Stimulated activated CD8-positive, alpha-beta memory T cell treated with anti-CD3 and anti-CD28 coated beads, Interleukin-4, amount 100 ng/mL, for 1 hour (primary cell): ENCODE measurements around the gene STX12.

Experiments used
- DNase-seq, 2 donors: peaks; one replicate each; pipeline ENCODE4 v3.0.0-alpha.2; 2020; ENCODE audit warnings: low read depth in 2 of 2, low spot score in 1 of 2

The STX12 gene

GRCh38 chr1:27772932-27773825, at the start of gene STX12:
STX12 (plus strand) TSS chr1:27773219; CDS start chr1:27773308, 89 bp downstream.
- DNase-seq: peak; percentile 93 to 96

DNA sequence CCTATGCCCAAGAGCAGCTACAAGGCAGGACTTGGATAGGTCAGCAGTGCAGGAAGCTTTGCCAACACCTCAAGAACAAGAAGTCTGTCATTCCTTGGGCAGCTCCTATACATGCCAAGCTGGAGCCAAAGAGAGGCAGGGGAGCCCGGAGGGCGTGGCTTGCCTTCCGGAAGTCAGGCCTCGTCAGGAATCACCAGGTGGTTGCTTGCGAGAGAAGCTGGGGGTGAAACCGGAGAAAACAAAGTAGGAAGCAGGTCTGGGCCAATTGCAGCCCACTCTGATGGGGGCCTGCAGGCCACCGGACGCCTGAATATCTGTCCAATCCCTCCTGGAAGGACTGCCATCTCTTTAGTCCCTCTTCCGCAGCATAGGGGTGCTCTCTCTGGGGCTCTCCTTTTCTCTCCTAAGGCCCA, 48.1 kb upstream of the STX12 start:
- DNase-seq: no peak

- DNase-seq: peak; percentile 98 to 99
Measured at GRCh38 chr1:27725374-27726172, 47.4 kb upstream of the STX12 start, which contains the start of gene FAM76A. FAM76A (plus strand) TSS chr1:27725961; CDS start chr1:27726081, 120 bp downstream.

GRCh38 chr1:27726173-27727044, 46.6 kb upstream of the STX12 start:
- no peak for DNase-seq

GRCh38 chr1:27727126-27727525, 45.9 kb upstream of the STX12 start:
- DNase-seq: no peak

GRCh38 chr1:27736252-27736651, 36.8 kb upstream of the STX12 start:
- DNase-seq: no peak

- no peak for DNase-seq
Measured at GRCh38 chr1:27741121-27741520, 31.9 kb upstream of the STX12 start.

DNA sequence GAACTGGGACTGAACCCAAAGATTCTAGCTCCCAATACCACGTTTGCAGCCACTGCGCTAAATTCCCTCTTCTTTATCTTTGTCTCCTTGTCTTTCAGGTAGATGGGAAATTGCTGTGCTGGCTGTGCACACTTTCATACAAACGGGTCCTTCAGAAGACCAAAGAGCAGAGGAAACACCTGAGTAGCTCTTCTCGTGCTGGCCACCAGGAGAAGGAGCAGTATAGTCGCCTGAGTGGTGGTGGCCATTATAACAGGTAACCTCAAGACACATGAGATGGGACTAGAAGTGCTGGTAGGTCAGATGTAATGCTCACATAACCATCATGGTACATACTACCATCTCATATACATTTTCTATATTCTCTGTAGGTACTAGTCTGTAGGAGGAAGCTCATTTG, 28.5 kb upstream of the STX12 start:
- no peak for DNase-seq

DNA sequence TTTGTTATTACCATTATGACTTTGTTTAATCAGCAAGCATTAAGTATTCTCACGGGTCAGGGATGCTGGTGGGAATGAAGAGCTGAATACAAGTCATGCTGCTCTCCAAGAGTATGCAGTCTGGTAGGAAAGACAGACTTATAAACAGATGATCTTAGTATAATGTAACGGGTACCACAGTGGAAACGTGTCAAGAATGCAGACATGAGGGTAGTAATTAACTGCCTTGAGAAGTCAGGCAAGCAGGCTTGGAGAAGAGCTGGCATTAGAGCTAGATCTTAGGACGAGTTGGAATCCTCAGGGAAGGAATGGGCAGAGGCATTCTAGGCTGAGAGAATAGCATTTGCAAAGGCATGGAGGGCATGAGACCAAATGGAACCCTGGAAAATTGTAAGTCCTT, 27.6 kb upstream of the STX12 start:
- DNase-seq: no peak

DNA sequence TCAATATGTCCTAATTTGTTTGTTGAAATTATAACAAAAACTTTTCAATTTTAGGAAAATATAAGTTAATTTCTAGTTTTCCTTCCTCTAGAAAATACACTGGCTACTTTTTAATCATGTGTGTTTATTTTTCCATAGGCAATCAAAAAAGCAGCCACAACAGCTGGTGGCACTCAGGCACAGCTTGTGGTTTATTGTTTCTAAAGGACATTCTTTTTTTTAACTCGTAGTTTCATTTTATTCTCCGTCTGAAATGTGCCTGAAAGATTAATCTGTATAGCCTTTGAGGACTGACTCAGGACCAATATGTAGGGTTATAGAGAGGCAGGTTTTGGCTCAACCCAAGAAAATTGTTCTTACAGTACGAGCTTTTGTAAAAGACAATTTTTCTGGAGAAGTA, 20.7 kb upstream of the STX12 start:
- no peak for DNase-seq

GRCh38 chr1:27755286-27755685, 17.7 kb upstream of the STX12 start:
- DNase-seq: no peak

DNA sequence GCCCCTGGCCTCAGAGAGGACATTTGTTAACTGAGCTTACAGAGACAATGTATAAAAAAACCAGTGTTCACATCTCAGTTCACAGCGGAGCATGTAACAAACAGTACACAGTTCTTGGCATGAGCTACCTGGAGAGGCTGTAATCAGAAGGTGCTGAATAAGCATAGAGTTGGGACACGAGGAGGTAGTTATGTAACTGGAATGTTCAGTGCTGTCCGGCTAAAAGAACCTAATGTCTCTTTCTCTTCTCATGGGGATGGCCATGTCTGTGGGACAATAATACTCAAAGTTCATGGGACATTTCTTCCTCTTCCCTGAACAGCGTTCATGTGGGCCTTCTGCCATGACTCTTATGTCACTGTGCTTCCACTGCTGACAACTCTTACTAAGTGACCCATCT, 17.2 kb upstream of the STX12 start:
- no peak for DNase-seq

DNA sequence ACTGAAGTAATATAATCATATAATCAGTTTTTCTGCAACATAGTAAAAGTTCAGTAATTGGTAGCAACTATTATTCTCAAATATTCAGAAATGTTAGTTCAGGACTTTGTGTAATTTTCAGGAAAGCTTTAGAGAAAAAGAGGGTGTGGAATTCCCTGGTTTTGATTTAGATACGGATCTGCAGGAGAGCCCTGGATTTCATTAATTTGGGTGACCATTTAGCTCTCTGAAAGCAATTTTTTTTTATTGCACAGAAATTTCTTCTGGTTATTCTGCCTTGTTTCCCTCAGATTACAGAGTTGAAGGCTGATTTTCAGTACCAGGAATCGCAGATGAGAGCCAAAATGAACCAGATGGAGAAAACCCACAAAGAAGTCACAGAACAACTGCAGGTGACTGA, 13.8 kb upstream of the STX12 start:
- no peak for DNase-seq

DNA sequence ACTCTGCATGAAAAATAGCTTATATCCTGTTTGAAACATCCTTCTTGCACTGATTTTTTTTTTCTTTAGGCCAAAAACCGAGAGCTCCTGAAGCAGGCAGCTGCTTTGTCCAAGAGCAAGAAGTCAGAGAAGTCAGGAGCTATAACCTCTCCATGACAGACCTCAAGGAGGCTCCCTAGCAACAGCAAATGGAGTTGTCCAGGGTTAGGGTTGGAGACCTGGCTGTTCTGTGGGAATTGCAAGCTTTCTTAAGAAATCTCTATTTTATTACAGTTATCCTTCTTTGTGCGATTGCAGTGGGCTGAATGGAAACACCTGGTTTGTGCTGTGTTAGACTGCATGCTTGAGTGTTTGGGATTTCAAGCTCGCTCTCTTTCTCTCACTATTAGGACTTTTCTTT, 12.6 kb upstream of the STX12 start:
- DNase-seq: no peak

- DNase-seq: no peak
Measured at GRCh38 chr1:27762033-27762432, 11.0 kb upstream of the STX12 start.

DNA sequence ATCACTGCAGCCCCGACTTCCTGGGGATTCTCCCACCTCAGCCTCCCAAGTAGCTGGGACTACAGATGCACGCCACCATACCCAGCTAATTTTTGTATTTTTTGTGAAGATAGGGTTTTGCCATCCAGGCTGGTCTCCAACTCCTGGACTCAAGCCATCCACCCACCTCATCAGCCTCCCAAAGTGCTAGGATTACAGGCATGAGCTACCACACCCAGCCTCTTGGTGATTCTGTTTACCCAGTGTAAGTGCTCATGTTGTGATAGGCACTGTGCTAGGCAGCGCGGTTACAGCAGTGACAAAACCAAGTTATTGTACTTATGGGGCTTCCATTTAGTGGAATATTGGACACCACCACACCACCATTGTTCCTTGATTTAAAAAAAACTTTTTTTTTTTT, 9.7 kb upstream of the STX12 start:
- no peak for DNase-seq

DNA sequence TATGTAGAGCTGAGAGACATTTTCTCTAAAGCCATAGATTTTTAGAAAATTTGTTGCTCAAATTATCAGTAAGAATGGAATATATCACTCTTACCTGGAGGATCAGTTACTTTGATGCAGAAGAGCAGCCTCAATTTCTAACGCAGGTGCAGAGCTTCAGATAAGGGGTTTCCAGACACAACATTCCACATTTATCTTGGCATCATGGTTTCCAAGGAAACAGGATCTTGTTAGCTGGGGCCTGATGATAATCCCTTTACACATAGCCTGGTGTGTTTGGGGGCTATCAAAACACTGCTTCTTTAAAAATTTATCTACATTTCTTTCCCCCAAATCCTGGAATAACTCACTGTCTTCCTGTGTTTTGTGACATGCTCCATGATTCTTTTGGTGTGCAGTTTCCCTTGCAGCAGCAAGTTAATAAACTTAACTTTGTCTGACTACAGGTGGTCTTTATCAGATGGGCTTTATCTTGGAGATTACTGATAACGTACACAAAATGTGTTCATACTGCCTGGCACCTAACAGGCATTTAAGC, 2.7 kb upstream of the STX12 start:
- no peak for DNase-seq

DNA sequence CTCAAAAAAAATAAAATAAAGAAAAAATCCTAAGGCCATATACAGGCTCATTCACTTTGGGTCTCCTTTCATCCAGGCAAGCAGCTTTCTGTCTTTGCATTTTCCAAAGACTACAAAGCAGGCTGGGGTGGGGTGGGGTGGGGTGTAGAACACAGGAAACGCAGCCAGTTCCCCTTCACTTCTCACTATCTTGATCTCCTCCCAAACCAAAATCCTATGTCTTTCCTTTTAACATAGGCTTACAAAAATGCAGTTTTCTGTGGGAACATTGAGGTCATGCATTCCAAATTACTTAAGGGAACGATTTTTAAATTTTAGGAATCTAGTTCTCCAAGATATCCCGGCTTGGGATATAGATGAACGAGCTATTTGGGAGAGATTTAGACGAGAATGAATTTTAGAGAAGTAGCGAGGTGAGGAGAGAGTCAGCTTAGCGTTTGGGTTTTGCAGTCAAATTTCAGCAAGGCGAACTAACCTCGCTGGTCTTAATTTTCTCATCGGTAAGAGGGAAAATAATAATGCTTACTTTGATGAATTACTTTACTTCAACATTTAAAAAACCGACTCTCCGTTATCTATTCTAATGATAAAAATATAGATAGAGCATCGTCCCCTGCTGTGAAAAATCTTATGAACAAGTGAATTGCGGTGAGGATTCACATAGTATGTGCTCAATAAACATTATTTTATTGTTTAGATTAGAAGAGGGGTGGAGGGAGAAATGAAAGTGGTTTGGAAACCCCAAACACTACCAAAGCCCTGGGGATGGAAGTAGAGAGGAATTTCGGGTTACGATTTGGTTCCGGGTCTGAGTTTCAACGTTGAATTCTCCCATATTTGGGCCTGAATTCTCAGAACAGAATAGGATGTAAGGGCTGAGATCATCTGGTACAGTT, 735 bp upstream of the STX12 start:
- DNase-seq: no peak

- DNase-seq: no peak
Measured at GRCh38 chr1:27773826-27774445, 917 bp downstream of the STX12 start.
